Tibial nerve (tissue), 4 donors: ENCODE results near the gene ATP8A1. TPM values are rescaled to one million over a fixed set of nuclear protein-coding genes. Genes with fewer than 3 reads are reported as not detected.

Experiments used
- DNase-seq, 2 donors: peaks; one replicate each; pipeline ENCODE4 v3.0.0-alpha.2; 2019; ENCODE audit warnings: low spot score in 2 of 2
- H3K27ac ChIP-seq, 4 donors: fragments of 200-600 bp; sonication (generic) in 3 of 4; one replicate each; pipeline ENCODE4 v1.5.1; 2017 to 2019; ENCODE audit warnings: mild to moderate bottlenecking in 1 of 4
- H3K27me3 ChIP-seq, 2 donors: fragments of 200-600 bp; sonication (generic) in 1 of 2; one replicate each; pipeline versions ENCODE4 v1.5.1 to v1.6.0; 2017 to 2019
- H3K36me3 ChIP-seq, 3 donors: fragments of 200-600 bp; sonication (generic); one replicate each; pipeline ENCODE4 v1.5.1; 2018 to 2019
- H3K4me1 ChIP-seq, 4 donors: fragments of 200-600 bp; sonication (generic) in 3 of 4; one replicate each; pipeline ENCODE4 v1.5.1; 2017 to 2019
- H3K4me3 ChIP-seq, 4 donors: fragments of 200-600 bp; sonication (generic) in 3 of 4; one replicate each; pipeline ENCODE4 v1.5.1; 2017 to 2019; ENCODE audit warnings: mild to moderate bottlenecking in 1 of 4, moderate library complexity in 1 of 4
- H3K9me3 ChIP-seq, 4 donors: fragments of 200-600 bp; sonication (generic) in 3 of 4; one replicate each; pipeline ENCODE4 v1.5.1; 2017 to 2019
- EP300 ChIP-seq, 2 donors: sonication (generic); formaldehyde crosslinking; IDR thresholded peaks; one replicate each; pipeline ENCODE4 v1.6.1; 2017; ENCODE audit warnings: antibody characterized with exemption in 2 of 2, mild to moderate bottlenecking in 1 of 2
- POLR2A ChIP-seq, 2 donors: fragments of 450-650 bp; IDR thresholded peaks; one replicate each; pipeline ENCODE4 v1.6.1; 2017; ENCODE audit warnings: antibody characterized with exemption in 2 of 2, mild to moderate bottlenecking in 2 of 2, moderate library complexity in 2 of 2
- WGBS, 2 donors: methylation state at CpG; one replicate each; pipeline ENCODE4 v1.1.5; 2018; 5-methylcytosine and 5-hydroxymethylcytosine counted together
- total RNA-seq, 4 donors: library from RNA; depleted of rRNA; stranded (reverse); fragments of >200 nt; gene quantifications; one replicate each; pipeline ENCODE4 v1.1.0, GENCODE V29; 2016
- TF ChIP-seq, protein P1 (sequence below), 5 experiments: fragments of 200-600 bp in 3 of 5; fragments of 450-650 bp in 2 of 5; sonication (generic) in 3 of 5; IDR thresholded peaks; one replicate each; pipeline ENCODE4 v1.5.1; 2016 to 2019; ENCODE audit warnings: antibody characterized with exemption in 5 of 5, mild to moderate bottlenecking in 3 of 5, moderate library complexity in 2 of 5

ATP8A1 gene
- total RNA-seq, 4 donors from 2014 or later = 57.9 to 79.7 (median 64.9) TPM

DNA sequence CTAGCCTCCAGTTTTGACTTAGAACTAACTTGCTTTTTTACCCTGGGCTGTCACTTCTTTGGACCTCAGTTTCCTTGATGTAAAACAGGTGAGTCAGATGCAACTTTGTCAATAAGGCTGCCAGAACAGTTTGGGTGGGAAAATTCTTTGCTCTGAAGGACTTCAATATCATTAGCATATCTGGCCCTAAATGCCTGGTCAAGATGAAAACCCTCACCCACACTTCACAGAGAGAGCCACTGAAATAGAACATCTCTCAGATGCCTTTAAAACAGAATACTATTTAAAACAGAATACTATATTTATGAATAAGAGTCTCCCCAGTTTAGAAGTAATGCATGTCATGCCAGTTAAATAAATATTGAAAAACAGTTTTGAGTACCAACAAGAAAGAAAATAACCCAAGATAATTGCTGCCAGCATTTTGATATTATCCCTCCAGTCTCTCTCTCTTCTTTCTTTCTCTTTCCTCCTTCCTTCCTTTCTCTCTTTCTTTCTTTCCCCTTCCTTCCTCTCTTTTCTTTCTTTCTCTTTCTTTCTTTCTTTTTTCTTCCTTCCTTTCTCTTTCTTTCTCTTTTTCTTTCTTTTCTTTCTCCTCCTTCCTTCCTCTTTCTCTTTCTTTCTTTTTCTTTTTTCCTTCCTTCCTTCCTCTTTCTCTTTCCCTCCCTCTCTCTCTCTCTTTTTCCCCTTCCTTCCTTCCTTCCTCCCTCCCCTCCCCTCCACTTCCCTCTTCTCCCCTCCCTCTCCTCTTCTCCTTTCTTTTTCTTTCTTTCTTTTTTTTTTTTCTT lies 292.4 kb downstream of the ATP8A1 start:
- H3K27me3 ChIP-seq = no peaks in the 10 kb centered on the region
- peaks cover 0 to 9% (median 0%) of the 10 kb centered on the region in 4 donors for H3K4me1 ChIP-seq
- no peaks in the 10 kb centered on the region for H3K36me3 ChIP-seq
- TF ChIP-seq POLR2A (IDR thresholded peaks at IDR 0.05) (no peak), EP300 (IDR thresholded peaks at IDR 0.05) (no peak)
- TF ChIP-seq, protein P1, sequence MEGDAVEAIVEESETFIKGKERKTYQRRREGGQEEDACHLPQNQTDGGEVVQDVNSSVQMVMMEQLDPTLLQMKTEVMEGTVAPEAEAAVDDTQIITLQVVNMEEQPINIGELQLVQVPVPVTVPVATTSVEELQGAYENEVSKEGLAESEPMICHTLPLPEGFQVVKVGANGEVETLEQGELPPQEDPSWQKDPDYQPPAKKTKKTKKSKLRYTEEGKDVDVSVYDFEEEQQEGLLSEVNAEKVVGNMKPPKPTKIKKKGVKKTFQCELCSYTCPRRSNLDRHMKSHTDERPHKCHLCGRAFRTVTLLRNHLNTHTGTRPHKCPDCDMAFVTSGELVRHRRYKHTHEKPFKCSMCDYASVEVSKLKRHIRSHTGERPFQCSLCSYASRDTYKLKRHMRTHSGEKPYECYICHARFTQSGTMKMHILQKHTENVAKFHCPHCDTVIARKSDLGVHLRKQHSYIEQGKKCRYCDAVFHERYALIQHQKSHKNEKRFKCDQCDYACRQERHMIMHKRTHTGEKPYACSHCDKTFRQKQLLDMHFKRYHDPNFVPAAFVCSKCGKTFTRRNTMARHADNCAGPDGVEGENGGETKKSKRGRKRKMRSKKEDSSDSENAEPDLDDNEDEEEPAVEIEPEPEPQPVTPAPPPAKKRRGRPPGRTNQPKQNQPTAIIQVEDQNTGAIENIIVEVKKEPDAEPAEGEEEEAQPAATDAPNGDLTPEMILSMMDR (IDR thresholded peaks at IDR 0.05) = no peak
- H3K27ac ChIP-seq = no peak overlapping the region
- no peaks in the 10 kb centered on the region for H3K9me3 ChIP-seq
- no peak for DNase-seq
- no peak overlapping the region for H3K4me3 ChIP-seq

DNA sequence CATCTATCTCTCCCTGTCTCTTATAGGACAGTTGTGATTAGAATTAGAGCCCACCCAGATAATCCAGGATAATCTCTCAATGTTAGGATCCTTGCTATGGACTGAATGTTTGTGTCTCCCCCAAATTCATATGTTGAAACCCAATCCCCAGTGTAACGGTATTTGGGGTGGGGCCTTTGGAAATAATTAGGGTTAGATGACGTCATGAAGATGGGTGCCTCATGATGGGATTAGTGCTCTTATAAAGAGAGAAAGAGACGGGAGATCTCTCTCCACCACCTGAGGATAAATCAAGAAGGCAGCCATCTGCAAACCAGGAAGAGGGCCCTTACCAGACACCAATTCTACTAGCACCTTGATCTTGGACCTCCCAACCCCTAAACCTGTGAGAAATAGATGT lies 293.3 kb downstream of the ATP8A1 start:
- 85 to 94% methylated on average over 3 of the region's 3 CpGs for WGBS, 2 donors
- H3K27ac ChIP-seq = no peak overlapping the region
- DNase-seq = no peak
- TF ChIP-seq EP300 (IDR thresholded peaks at IDR 0.05) = no peak
- TF ChIP-seq, protein P1 (IDR thresholded peaks at IDR 0.05) = no peak
- TF ChIP-seq POLR2A (IDR thresholded peaks at IDR 0.05) = no peak
- no peaks in the 10 kb centered on the region for H3K27me3 ChIP-seq
- H3K9me3 ChIP-seq = no peaks in the 10 kb centered on the region
- no peak overlapping the region for H3K4me3 ChIP-seq
- no peaks in the 10 kb centered on the region for H3K36me3 ChIP-seq
- peaks cover 0 to 9% (median 0%) of the 10 kb centered on the region in 4 donors for H3K4me1 ChIP-seq

DNA sequence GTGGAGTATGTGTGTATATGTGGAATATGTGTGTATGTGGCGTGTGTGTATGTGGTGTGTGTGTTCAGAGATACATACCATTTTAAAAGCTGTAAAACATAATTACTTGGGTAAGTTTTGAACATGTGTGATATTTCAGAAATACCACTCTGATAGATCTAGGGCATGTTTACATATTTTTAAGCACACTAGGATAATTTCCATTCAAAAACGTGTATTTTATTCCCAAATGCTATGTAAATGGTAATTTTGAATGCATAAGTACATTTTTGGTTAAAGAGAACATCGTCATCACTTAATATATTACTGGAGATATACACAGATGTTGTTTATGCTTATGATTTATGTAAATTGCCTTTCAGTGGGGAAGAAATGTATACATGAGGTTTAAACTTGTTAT lies 294.3 kb downstream of the ATP8A1 start:
- Histone ChIP-seq H3K9me3 (no peaks in the 10 kb centered on the region), H3K27me3 (no peaks in the 10 kb centered on the region), H3K27ac (no peak overlapping the region), H3K4me3 (no peak overlapping the region), H3K4me1 (peaks cover 0 to 9% (median 0%) of the 10 kb centered on the region in 4 donors), H3K36me3 (no peaks in the 10 kb centered on the region)
- 80 to 83% methylated on average over 3 of the region's 3 CpGs for WGBS, 2 donors
- DNase-seq = no peak
- TF ChIP-seq POLR2A (IDR thresholded peaks at IDR 0.05) = no peak

DNA sequence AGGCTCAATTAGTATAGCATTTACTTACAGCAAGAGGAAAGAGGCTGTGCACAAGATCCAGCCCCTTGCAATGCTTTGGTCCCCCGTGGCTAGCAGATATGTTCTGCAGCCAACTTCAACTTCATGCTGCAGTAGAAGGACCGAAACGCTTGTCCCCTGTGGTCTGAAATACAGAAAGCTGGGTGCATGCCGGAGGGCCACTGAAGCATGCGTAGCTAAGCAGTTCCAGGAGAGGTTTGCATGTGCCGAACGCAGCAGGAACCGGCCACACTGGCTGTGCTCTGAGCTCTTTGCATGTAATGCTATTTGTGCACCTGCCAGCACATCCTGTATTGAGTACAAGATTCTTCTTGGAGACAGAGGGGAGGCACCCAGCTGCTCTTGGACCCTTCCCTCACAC lies 295.4 kb downstream of the ATP8A1 start:
- peaks cover 0 to 9% (median 0%) of the 10 kb centered on the region in 4 donors for H3K4me1 ChIP-seq
- WGBS, 2 donors = 69 to 88% methylated on average over 6 to 8 of the region's 8 CpGs
- DNase-seq = no peak
- H3K36me3 ChIP-seq = no peaks in the 10 kb centered on the region
- TF ChIP-seq EP300 (IDR thresholded peaks at IDR 0.05) = no peak
- no peak for TF ChIP-seq POLR2A (IDR thresholded peaks at IDR 0.05)
- TF ChIP-seq, protein P1 (IDR thresholded peaks at IDR 0.05) = no peak
- H3K27ac ChIP-seq = no peak overlapping the region
- H3K9me3 ChIP-seq = no peaks in the 10 kb centered on the region
- no peaks in the 10 kb centered on the region for H3K27me3 ChIP-seq
- H3K4me3 ChIP-seq = no peak overlapping the region

DNA sequence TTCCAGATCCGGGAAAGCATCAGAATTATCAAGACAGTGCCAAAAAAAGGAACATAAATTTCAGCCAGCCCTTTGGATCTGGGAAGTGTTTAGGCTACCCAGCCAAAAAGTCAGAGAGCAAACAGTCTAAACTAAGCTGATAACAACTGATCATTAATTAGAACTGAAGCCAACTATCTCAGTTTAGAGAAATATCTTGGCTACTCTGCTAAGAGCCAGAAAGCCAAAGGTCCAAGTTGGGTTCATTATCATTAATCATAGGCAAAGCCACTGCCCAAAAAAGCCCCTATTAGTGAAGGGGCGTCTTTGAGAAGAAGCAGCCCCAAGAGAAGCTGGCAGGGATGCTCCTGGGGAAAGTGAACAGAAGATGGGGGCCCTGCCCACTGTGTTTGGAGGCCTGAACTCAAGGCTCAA lies 296.6 kb downstream of the ATP8A1 start:
- H3K27ac ChIP-seq = peak overlapping the region in 3 of 4 donors; percentile 5 to 48 (median 32)
- no peaks in the 10 kb centered on the region for H3K9me3 ChIP-seq
- no peak for DNase-seq
- H3K4me1 ChIP-seq = peaks cover 0 to 9% (median 0%) of the 10 kb centered on the region in 4 donors
- H3K4me3 ChIP-seq = peak overlapping the region in 1 of 4 donors; percentile 23
- TF ChIP-seq POLR2A (IDR thresholded peaks at IDR 0.05) (no peak), EP300 (IDR thresholded peaks at IDR 0.05) (no peak)
- TF ChIP-seq, protein P1 (IDR thresholded peaks at IDR 0.05) = no peak
- WGBS, 2 donors = 38 to 39% methylated on average over 2 of the region's 2 CpGs
- no peaks in the 10 kb centered on the region for H3K27me3 ChIP-seq
- H3K36me3 ChIP-seq = no peaks in the 10 kb centered on the region
